CD4-positive, alpha-beta T cell (primary cell): ENCODE data around the gene ANO9. TPM values are rescaled to one million over a fixed set of nuclear protein-coding genes. Genes with fewer than 3 reads are reported as not detected.

Source experiments
- ATAC-seq: fragments of 200-7000 bp; cut with Tn5 transposase; one replicate; pipeline ENCODE4 v1.10.0; 2022; ENCODE audit warnings: mild to moderate bottlenecking; ENCODE audit not compliant: poor library complexity
- CTCF ChIA-PET: fragments of 350-600 bp; sonication (Branson Sonifier 250); formaldehyde crosslinking; loops from one replicate; lab custom pipeline; 2021; ENCODE audit warnings: antibody characterized with exemption, inconsistent platforms; lab: Charles Lee
- POLR2A ChIA-PET: fragments of 350-600 bp; sonication (Branson Sonifier 250); formaldehyde crosslinking; loops from one replicate; lab custom pipeline; 2021; ENCODE audit warnings: antibody characterized with exemption, inconsistent platforms; lab: Charles Lee
- DNase-seq, 14 experiments: peaks; one replicate each; pipeline ENCODE4 v3.0.0-alpha.2; 2013 to 2020; ENCODE audit warnings: mixed read lengths in 2 of 14
- H3K27ac ChIP-seq, 2 donors: one replicate each; pipeline versions ENCODE4 v1.5.1 to v1.7.0; 2013; ENCODE audit warnings: low read length in 2 of 2, low read depth in 1 of 2, mild to moderate bottlenecking in 1 of 2
- H3K27me3 ChIP-seq, 2 experiments: 1 replicate in 1 of 2; 2 replicates in 1 of 2; pipeline versions ENCODE4 v1.6.1 to v1.7.0; 2013; ENCODE audit warnings: low read length in 2 of 2, control low read depth in 1 of 2, mild to moderate bottlenecking in 1 of 2, moderate library complexity in 1 of 2; ENCODE audit not compliant: insufficient read depth in 2 of 2, control insufficient read depth in 1 of 2
- H3K36me3 ChIP-seq: one replicate; pipeline ENCODE4 v1.6.1; 2013; ENCODE audit warnings: low read length, control low read depth; ENCODE audit not compliant: insufficient read depth
- H3K4me1 ChIP-seq: one replicate; pipeline ENCODE4 v1.6.1; 2013; ENCODE audit warnings: low read length, control low read depth; ENCODE audit not compliant: insufficient read depth
- H3K4me3 ChIP-seq: one replicate; pipeline ENCODE4 v1.5.1; 2013; ENCODE audit warnings: mild to moderate bottlenecking, low read length, moderate library complexity
- H3K9me3 ChIP-seq, 2 experiments: 1 replicate in 1 of 2; 2 replicates in 1 of 2; pipeline versions ENCODE4 v1.6.1 to v1.7.0; 2013; ENCODE audit warnings: low read length in 2 of 2, mild to moderate bottlenecking in 2 of 2, control low read depth in 1 of 2, moderate library complexity in 1 of 2; ENCODE audit not compliant: control insufficient read depth in 1 of 2, insufficient read depth in 1 of 2
- H3K27ac Mint-ChIP-seq: one replicate; pipeline ENCODE4 v1.8.0; 2020; ENCODE audit warnings: mixed read lengths
- H3K27me3 Mint-ChIP-seq: one replicate; pipeline ENCODE4 v1.8.0; 2021; ENCODE audit warnings: mixed read lengths
- H3K36me3 Mint-ChIP-seq: one replicate; pipeline ENCODE4 v1.8.0; 2021; ENCODE audit warnings: low read depth, mixed read lengths
- H3K4me1 Mint-ChIP-seq: one replicate; pipeline ENCODE4 v1.8.0; 2021; ENCODE audit warnings: low read depth, mixed read lengths
- H3K4me3 Mint-ChIP-seq: one replicate; pipeline ENCODE4 v1.8.0; 2020; ENCODE audit warnings: mild to moderate bottlenecking, mixed read lengths
- H3K9me3 Mint-ChIP-seq: one replicate; pipeline ENCODE4 v1.8.0; 2020; ENCODE audit warnings: mixed read lengths
- CTCF ChIP-seq: fragments of 200-600 bp; IDR thresholded peaks from one replicate; pipeline ENCODE4 v1.8.0; 2022; ENCODE audit warnings: antibody characterized with exemption, mild to moderate bottlenecking
- intact Hi-C, 2 experiments: fragments of 100-400 bp; cut with DNase I in 1 of 2; cut with micrococcal nuclease in 1 of 2; formaldehyde crosslinking; loops; one replicate each; pipeline versions ENCODE4 v1.15.1 to v1.9.0; 2023 to 2025; cut with DNase I, micrococcal nuclease
- total RNA-seq, 174 experiments: library from RNA in 2 of 174; stranded (reverse) in 2 of 174; gene quantifications; one replicate each; pipeline ENCODE4 v1.2.3 and lab custom pipeline; 2021 to 2026

ANO9 gene
- total RNA-seq, 2 experiments from 2014 or later: 109 to 114 TPM

GRCh38 chr11:472816-473215 is 31.0 kb upstream of the ANO9 start:
- POLR2A ChIA-PET: no interaction called here
- H3K4me1 ChIP-seq: no peaks in the 10 kb centered on the region

DNA sequence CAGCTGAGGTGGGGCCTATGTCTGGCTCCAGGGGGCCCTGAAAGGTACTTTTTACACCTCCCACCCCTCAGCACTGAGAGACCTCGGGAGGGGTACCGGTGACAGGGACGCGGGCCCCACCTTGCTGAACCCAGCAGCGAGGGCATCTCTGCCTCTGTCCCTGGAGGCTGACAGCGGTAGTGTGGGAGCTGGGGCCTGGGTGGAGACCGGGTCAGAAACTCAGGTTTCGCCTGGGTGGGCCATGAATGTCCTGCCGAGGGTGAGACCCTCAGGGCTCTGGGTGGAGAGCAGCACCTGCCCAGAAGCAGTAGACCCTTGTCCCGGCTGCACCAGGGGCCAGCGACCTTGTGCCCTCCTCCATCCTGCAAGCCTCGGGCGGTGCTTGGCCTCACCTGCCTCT is 30.5 kb upstream of the ANO9 start:
- H3K4me3 Mint-ChIP-seq: no peak overlapping the region
- Histone ChIP-seq H3K36me3 (no peaks in the 10 kb centered on the region), H3K4me3 (no peak overlapping the region), H3K27ac (no peak overlapping the region), H3K4me1 (no peaks in the 10 kb centered on the region), H3K9me3 (no peaks in the 10 kb centered on the region), H3K27me3 (no peaks in the 10 kb centered on the region)
- DNase-seq (no peak), ATAC-seq (no peak)
- no peaks in the 10 kb centered on the region for H3K9me3 Mint-ChIP-seq
- no peaks in the 10 kb centered on the region for H3K36me3 Mint-ChIP-seq
- intact Hi-C loops: no loop called here
- no peak overlapping the region for H3K27ac Mint-ChIP-seq
- no peak for TF ChIP-seq CTCF
- ChIA-PET CTCF (no interaction called here), POLR2A (no interaction called here)
- no peaks in the 10 kb centered on the region for H3K27me3 Mint-ChIP-seq
- H3K4me1 Mint-ChIP-seq: no peaks in the 10 kb centered on the region

More at GRCh38 chr11:472816-473215, 31.0 kb upstream of the ANO9 start:
- H3K36me3 Mint-ChIP-seq: no peaks in the 10 kb centered on the region
- ATAC-seq (no peak), DNase-seq (no peak)
- no peak overlapping the region for H3K4me3 Mint-ChIP-seq
- CTCF ChIA-PET: no interaction called here
- no peaks in the 10 kb centered on the region for H3K4me1 Mint-ChIP-seq
- no peaks in the 10 kb centered on the region for H3K36me3 ChIP-seq
- H3K27me3 Mint-ChIP-seq: no peaks in the 10 kb centered on the region
- no peaks in the 10 kb centered on the region for H3K9me3 ChIP-seq
- no peak overlapping the region for H3K27ac ChIP-seq
- H3K4me3 ChIP-seq: no peak overlapping the region
- H3K27ac Mint-ChIP-seq: no peak overlapping the region
- H3K9me3 Mint-ChIP-seq: no peaks in the 10 kb centered on the region
- intact Hi-C loops: no loop called here
- TF ChIP-seq CTCF: no peak
- H3K27me3 ChIP-seq: no peaks in the 10 kb centered on the region

GRCh38 chr11:471468-472145 is 29.8 kb upstream of the ANO9 start:
- DNase-seq (no peak), ATAC-seq (no peak)
- no peaks in the 10 kb centered on the region for H3K9me3 Mint-ChIP-seq
- no peaks in the 10 kb centered on the region for H3K27me3 Mint-ChIP-seq
- CTCF ChIA-PET: no interaction called here
- POLR2A ChIA-PET: no interaction called here
- Histone ChIP-seq H3K4me3 (no peak overlapping the region), H3K36me3 (no peaks in the 10 kb centered on the region), H3K9me3 (no peaks in the 10 kb centered on the region), H3K27ac (no peak overlapping the region), H3K4me1 (no peaks in the 10 kb centered on the region), H3K27me3 (no peaks in the 10 kb centered on the region)
- H3K4me3 Mint-ChIP-seq: no peak overlapping the region
- no peak for TF ChIP-seq CTCF
- no peak overlapping the region for H3K27ac Mint-ChIP-seq
- H3K36me3 Mint-ChIP-seq: no peaks in the 10 kb centered on the region
- no peaks in the 10 kb centered on the region for H3K4me1 Mint-ChIP-seq
- intact Hi-C loops: no loop called here
